OCI-LY7 (cell line): ENCODE data around the gene CMIP. TPM values are rescaled to one million over a fixed set of nuclear protein-coding genes. Genes with fewer than 3 reads are reported as not detected.
A peak's percentile ranks its signal among the peaks of the same experiment; 100 is the strongest.

Experiments
- BruUV-seq: library from RNA; stranded (reverse); fragments of 400-500 nt; replicated peaks from 2 replicates; lab custom pipeline; 2021; lab: Mats Ljungman, UMichigan
- CTCF ChIA-PET: fragments of 300-600 bp; sonication (Branson Sonifier 250); formaldehyde crosslinking; loops from one replicate; lab custom pipeline; 2022; ENCODE audit warnings: antibody characterized with exemption; ENCODE audit not compliant: unreplicated experiment; lab: Charles Lee
- POLR2A ChIA-PET: fragments of 300-600 bp; sonication (Branson Sonifier 250); formaldehyde crosslinking; loops from one replicate; lab custom pipeline; 2022; ENCODE audit warnings: antibody characterized with exemption; lab: Charles Lee
- DNase-seq: peaks from one replicate; pipeline ENCODE4 v3.0.0-alpha.2; 2015; ENCODE audit warnings: low spot score
- H2AFZ ChIP-seq: fragments of 200-600 bp; sonication (generic), shearing (Covaris generic); 2 replicates; pipeline ENCODE4 v1.6.1; 2014; ENCODE audit warnings: mild to moderate bottlenecking, antibody characterized with exemption, low read length, moderate library complexity
- H3K27ac ChIP-seq: fragments of 200-600 bp; sonication (generic); 2 replicates; pipeline ENCODE4 v1.5.1; 2014; ENCODE audit warnings: mixed run types, low read depth, mild to moderate bottlenecking, moderate library complexity, low read length, inconsistent platforms; ENCODE audit not compliant: poor library complexity, severe bottlenecking
- H3K36me3 ChIP-seq: fragments of 200-600 bp; sonication (generic); 2 replicates; pipeline ENCODE4 v1.6.1; 2014; ENCODE audit warnings: mild to moderate bottlenecking, antibody characterized with exemption, low read length, moderate library complexity, mixed read lengths; ENCODE audit not compliant: insufficient read depth
- H3K4me1 ChIP-seq: fragments of 200-600 bp; sonication (generic); 2 replicates; pipeline ENCODE4 v1.5.1; 2014; ENCODE audit warnings: mild to moderate bottlenecking, low read length; ENCODE audit not compliant: insufficient read depth, poor library complexity, severe bottlenecking
- H3K4me2 ChIP-seq: fragments of 200-600 bp; sonication (generic); 2 replicates; pipeline ENCODE4 v1.6.1; 2014; ENCODE audit warnings: mild to moderate bottlenecking, low read length
- H3K4me3 ChIP-seq: fragments of 200-600 bp; sonication (generic); 2 replicates; pipeline ENCODE4 v1.5.1; 2014; ENCODE audit warnings: mild to moderate bottlenecking, low read depth, low read length; ENCODE audit not compliant: poor library complexity, severe bottlenecking
- H3K79me2 ChIP-seq: fragments of 200-600 bp; sonication (generic); 2 replicates; pipeline ENCODE4 v1.6.1; 2016; ENCODE audit warnings: low read depth, mild to moderate bottlenecking, low read length, moderate library complexity, mixed read lengths; ENCODE audit not compliant: insufficient read depth
- H3K9me2 ChIP-seq: fragments of 200-600 bp; sonication (generic); 2 replicates; pipeline ENCODE4 v1.6.1; 2016; ENCODE audit warnings: mild to moderate bottlenecking, low read length, mixed read lengths; ENCODE audit not compliant: insufficient read depth
- H3K9me3 ChIP-seq: fragments of 200-600 bp; sonication (generic); 2 replicates; pipeline ENCODE4 v1.6.1; 2014; ENCODE audit warnings: mild to moderate bottlenecking, mixed run types, low read length, mixed read lengths
- H4K20me1 ChIP-seq: fragments of 200-600 bp; sonication (generic); 2 replicates; pipeline ENCODE4 v1.6.1; 2014; ENCODE audit warnings: mild to moderate bottlenecking, antibody characterized with exemption, low read length, moderate library complexity, mixed read lengths; ENCODE audit not compliant: insufficient read depth
- CTCF ChIP-seq: fragments of 200-600 bp; sonication (generic); conservative IDR thresholded peaks from 2 replicates; pipeline ENCODE4 v1.5.1; 2014; ENCODE audit warnings: mild to moderate bottlenecking, antibody characterized with exemption, low read length, moderate library complexity, mixed read lengths
- EZH2phosphoT487 ChIP-seq: fragments of 200-600 bp; sonication (generic); IDR thresholded peaks from 2 replicates; pipeline ENCODE4 v1.6.1; 2018; ENCODE audit warnings: low read depth, borderline replicate concordance, mild to moderate bottlenecking, mixed run types, antibody characterized with exemption, low read length, moderate library complexity, mixed read lengths
- intact Hi-C: fragments of 100-400 bp; cut with micrococcal nuclease; formaldehyde crosslinking; loops from one replicate; pipeline ENCODE4 v1.10.0; 2022; ENCODE audit not compliant: unreplicated experiment
- total RNA-seq, 2 experiments: library from RNA; depleted of rRNA in 1 of 2; stranded (reverse); fragments of >200 nt in 1 of 2; shearing (Covaris generic) in 1 of 2; gene quantifications; 2 replicates each; pipeline ENCODE4 v1.2.3, GENCODE V29; 2014 to 2022

CMIP gene
- total RNA-seq, 2 experiments from 2014 or later, result 15.4 to 70.3 TPM

- Histone ChIP-seq H3K4me3 (no peak overlapping the region), H3K36me3 (peaks cover 20% of the 10 kb centered on the region), H4K20me1 (0 out of 2 replicates have a peak, but pooled peaks cover under 1% of the 10 kb centered on the region), H3K9me2 (no peaks in the 10 kb centered on the region), H3K79me2 (peaks cover 87% of the 10 kb centered on the region), H2AFZ (no peak overlapping the region), H3K27ac (no peak overlapping the region), H3K9me3 (no peaks in the 10 kb centered on the region), H3K4me2 (no peak overlapping the region), H3K4me1 (peaks cover 40% of the 10 kb centered on the region)
- TF ChIP-seq EZH2phosphoT487 (no peak), CTCF (no peak)
- ChIA-PET POLR2A (no interaction called here), CTCF (no interaction called here)
- no peak for DNase-seq
- BruUV-seq, result no TSS peak
- intact Hi-C loops, result no loop called here
Observed at GRCh38 chr16:81467072-81467471, 22.5 kb downstream of the CMIP start.

GRCh38 chr16:81467815-81468214 lies 23.2 kb downstream of the CMIP start:
- Histone ChIP-seq H3K79me2 (peaks cover 85% of the 10 kb centered on the region), H2AFZ (no peak overlapping the region), H3K9me3 (no peaks in the 10 kb centered on the region), H3K36me3 (peaks cover 21% of the 10 kb centered on the region), H4K20me1 (no peaks in the 10 kb centered on the region), H3K9me2 (no peaks in the 10 kb centered on the region), H3K4me1 (peaks cover 40% of the 10 kb centered on the region), H3K4me3 (no peak overlapping the region), H3K27ac (no peak overlapping the region), H3K4me2 (no peak overlapping the region)
- intact Hi-C loops, result no loop called here
- no peak for DNase-seq
- TF ChIP-seq EZH2phosphoT487, result no peak
- no peak for TF ChIP-seq CTCF
- no TSS peak for BruUV-seq
- ChIA-PET POLR2A (interaction anchor here (0.7 kb wide), 1 partner anchor 30 kb away, joined by 4 read pairs; no protein-coding TSS in a partner anchor), CTCF (no interaction called here)

- Histone ChIP-seq H3K36me3 (peaks cover 18% of the 10 kb centered on the region), H3K9me2 (no peaks in the 10 kb centered on the region), H4K20me1 (no peaks in the 10 kb centered on the region), H3K4me2 (peak overlapping the region; percentile 86), H3K4me3 (no peak overlapping the region), H2AFZ (no peak overlapping the region), H3K4me1 (peaks cover 40% of the 10 kb centered on the region), H3K79me2 (peaks cover 80% of the 10 kb centered on the region), H3K27ac (peak overlapping the region; percentile 96), H3K9me3 (no peaks in the 10 kb centered on the region)
- no TSS peak for BruUV-seq
- intact Hi-C loops, result no loop called here
- POLR2A ChIA-PET, result interaction anchor here (0.7 kb wide), 1 partner anchor 30 kb away, joined by 4 read pairs; no protein-coding TSS in a partner anchor
- DNase-seq, result no peak
- CTCF ChIA-PET, result no interaction called here
- TF ChIP-seq CTCF (no peak), EZH2phosphoT487 (no peak)
Observed at GRCh38 chr16:81468269-81468902, 23.8 kb downstream of the CMIP start.
